Measurements from ENCODE around the gene AGBL5.

GRCh38 chr2:27003857-27004256, 47.6 kb upstream of the AGBL5 start:
- TF ChIP-seq CTCF (IDR thresholded peaks at IDR 0.05; ENCODE audit: insufficient read depth, low read length) (no peak), REST (IDR thresholded peaks at IDR 0.05; ENCODE audit: insufficient replicate concordance, low read depth) (no peak), SPI1 (IDR thresholded peaks at IDR 0.05; ENCODE audit: borderline replicate concordance, low read depth) (no peak), POLR2AphosphoS5 (IDR thresholded peaks at IDR 0.05; ENCODE audit: low read depth) (no peak), GABPA (IDR thresholded peaks at IDR 0.05; ENCODE audit: low read depth) (no peak)

Measured in HL-60 (cell line).